ENCODE results near the gene SCO2. TPM values are rescaled to one million over a fixed set of nuclear protein-coding genes. Genes with fewer than 3 reads are reported as not detected.

SCO2 gene
- total RNA-seq, 1 donor: 5.1 TPM

DNA sequence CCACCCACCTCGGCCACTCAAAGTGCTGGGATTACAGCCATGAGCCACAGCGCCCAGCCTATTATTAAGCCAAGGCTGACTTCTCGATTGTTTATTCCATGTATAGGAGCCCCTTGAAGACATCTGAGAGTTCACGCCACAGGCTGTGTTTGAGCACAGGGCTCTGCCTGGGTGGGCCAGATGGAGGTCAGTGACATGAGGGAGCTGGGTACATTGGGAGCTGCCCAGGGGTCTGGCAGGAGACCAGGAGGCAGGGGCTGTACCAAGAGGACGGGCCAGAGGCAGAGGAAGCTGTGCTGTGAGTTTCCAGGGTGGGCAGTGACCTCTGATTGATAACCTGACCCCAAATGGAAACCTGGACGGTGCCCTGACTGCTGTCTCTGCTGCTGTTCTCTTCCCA, 23.3 kb downstream of the SCO2 start:
- Histone ChIP-seq H3K79me2 (ENCODE audit: insufficient read depth, low read length) (peaks cover 24% of the 10 kb centered on the region), H3K27me3 (ENCODE audit: insufficient read depth, low read length) (no peaks in the 10 kb centered on the region), H3K4me2 (ENCODE audit: insufficient read depth, low read length) (no peak overlapping the region), H3K4me1 (ENCODE audit: insufficient read depth, low read length) (peaks cover 4% of the 10 kb centered on the region), H3K4me3 (ENCODE audit: insufficient read depth, low read length) (no peak overlapping the region), H3K9me3 (ENCODE audit: low read depth, low read length) (no peaks in the 10 kb centered on the region), H3K27ac (ENCODE audit: low read depth, low read length) (no peak overlapping the region), H3K36me3 (ENCODE audit: insufficient read depth, low read length) (peaks cover 17% of the 10 kb centered on the region), H4K20me1 (ENCODE audit: insufficient read depth, low read length) (peaks cover 14% of the 10 kb centered on the region), H2AFZ (ENCODE audit: low read length) (no peak overlapping the region)
- TF ChIP-seq CTCF (IDR thresholded peaks at IDR 0.05; ENCODE audit: extremely low read depth, low read depth, low read length): no peak
- DNase-seq (ENCODE audit: insufficient read length, low spot score, missing footprints): peak; percentile 52

DNA sequence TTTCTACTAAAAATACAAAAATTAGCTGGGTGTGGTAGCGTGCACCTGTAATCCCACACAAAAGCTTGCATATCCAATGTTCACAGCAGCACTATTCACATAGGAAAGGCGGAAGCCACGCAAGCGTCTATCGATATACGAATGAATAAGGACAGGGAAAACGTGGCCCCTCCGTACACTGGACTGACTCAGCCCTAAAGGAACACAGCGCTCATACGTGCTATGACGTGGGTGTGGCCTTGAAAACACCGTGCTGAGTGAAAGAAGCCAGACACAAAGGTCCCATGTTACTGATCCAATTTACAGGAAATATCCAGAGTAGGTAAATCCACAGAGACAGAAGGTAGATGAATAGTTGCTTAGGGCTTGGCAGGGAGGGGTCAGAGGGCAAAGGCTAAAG, 24.9 kb downstream of the SCO2 start:
- Histone ChIP-seq H3K36me3 (ENCODE audit: insufficient read depth, low read length) (peaks cover 17% of the 10 kb centered on the region), H3K4me1 (ENCODE audit: insufficient read depth, low read length) (no peaks in the 10 kb centered on the region), H3K4me3 (ENCODE audit: insufficient read depth, low read length) (no peak overlapping the region), H4K20me1 (ENCODE audit: insufficient read depth, low read length) (peaks cover 10% of the 10 kb centered on the region), H2AFZ (ENCODE audit: low read length) (no peak overlapping the region), H3K4me2 (ENCODE audit: insufficient read depth, low read length) (no peak overlapping the region), H3K27me3 (ENCODE audit: insufficient read depth, low read length) (no peaks in the 10 kb centered on the region), H3K27ac (ENCODE audit: low read depth, low read length) (no peak overlapping the region), H3K9me3 (ENCODE audit: low read depth, low read length) (no peaks in the 10 kb centered on the region), H3K79me2 (ENCODE audit: insufficient read depth, low read length) (peaks cover 7% of the 10 kb centered on the region)
- DNase-seq (ENCODE audit: insufficient read length, low spot score, missing footprints): peak; percentile 43
- no peak for TF ChIP-seq CTCF (IDR thresholded peaks at IDR 0.05; ENCODE audit: extremely low read depth, low read depth, low read length)

DNA sequence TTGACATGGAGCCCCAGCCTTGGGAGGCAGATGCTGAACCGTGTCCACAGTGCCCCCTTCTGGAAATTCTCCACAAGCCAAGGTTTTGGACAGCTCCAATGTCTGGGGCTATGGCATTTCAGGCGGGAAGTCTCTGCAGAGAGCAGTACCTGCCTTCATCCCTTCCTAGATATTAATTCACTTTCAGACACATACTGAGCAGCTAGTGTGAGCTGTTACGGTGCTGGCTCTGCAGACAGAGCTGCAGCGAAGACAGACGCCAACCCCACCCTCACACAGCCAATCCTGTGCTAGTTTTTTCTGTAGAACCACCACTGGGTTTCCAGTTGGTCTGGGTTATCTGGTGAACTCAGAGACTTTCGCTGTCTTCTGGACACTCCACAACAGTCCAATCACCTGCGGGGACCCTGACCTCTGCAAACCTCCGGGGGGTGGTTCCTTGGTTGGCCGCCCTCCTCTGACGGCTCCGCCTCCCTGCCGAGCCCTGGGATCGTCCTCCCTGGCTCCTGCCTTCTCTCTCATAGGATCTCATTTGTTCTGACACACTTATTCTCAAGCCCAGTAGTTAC, 27.0 kb downstream of the SCO2 start:
- Histone ChIP-seq H4K20me1 (ENCODE audit: insufficient read depth, low read length) (peaks cover 7% of the 10 kb centered on the region), H3K79me2 (ENCODE audit: insufficient read depth, low read length) (no peaks in the 10 kb centered on the region), H3K4me1 (ENCODE audit: insufficient read depth, low read length) (no peaks in the 10 kb centered on the region), H2AFZ (ENCODE audit: low read length) (no peak overlapping the region), H3K4me2 (ENCODE audit: insufficient read depth, low read length) (peak overlapping the region; percentile 7), H3K36me3 (ENCODE audit: insufficient read depth, low read length) (peaks cover 10% of the 10 kb centered on the region), H3K27ac (ENCODE audit: low read depth, low read length) (no peak overlapping the region), H3K9me3 (ENCODE audit: low read depth, low read length) (no peaks in the 10 kb centered on the region), H3K27me3 (ENCODE audit: insufficient read depth, low read length) (no peaks in the 10 kb centered on the region), H3K4me3 (ENCODE audit: insufficient read depth, low read length) (no peak overlapping the region)
- peak; percentile 73 for TF ChIP-seq CTCF (IDR thresholded peaks at IDR 0.05; ENCODE audit: extremely low read depth, low read depth, low read length)
- DNase-seq (ENCODE audit: insufficient read length, low spot score, missing footprints): peak; percentile 93

- Histone ChIP-seq H3K4me2 (ENCODE audit: insufficient read depth, low read length) (no peak overlapping the region), H3K4me3 (ENCODE audit: insufficient read depth, low read length) (no peak overlapping the region)
- TF ChIP-seq CTCF (IDR thresholded peaks at IDR 0.05; ENCODE audit: extremely low read depth, low read depth, low read length): no peak
These were observed 28.3 kb downstream of the SCO2 start for GRCh38 chr22:50497093-50497492.

More at GRCh38 chr22:50497093-50497492, 28.3 kb downstream of the SCO2 start:
- no peak for DNase-seq (ENCODE audit: insufficient read length, low spot score, missing footprints)
- Histone ChIP-seq H4K20me1 (ENCODE audit: insufficient read depth, low read length) (peaks cover 2% of the 10 kb centered on the region), H2AFZ (ENCODE audit: low read length) (no peak overlapping the region), H3K36me3 (ENCODE audit: insufficient read depth, low read length) (no peaks in the 10 kb centered on the region), H3K27me3 (ENCODE audit: insufficient read depth, low read length) (no peaks in the 10 kb centered on the region), H3K9me3 (ENCODE audit: low read depth, low read length) (no peaks in the 10 kb centered on the region), H3K27ac (ENCODE audit: low read depth, low read length) (no peak overlapping the region), H3K79me2 (ENCODE audit: insufficient read depth, low read length) (no peaks in the 10 kb centered on the region), H3K4me1 (ENCODE audit: insufficient read depth, low read length) (no peaks in the 10 kb centered on the region)

Data from osteoblast (primary cell).